NCI-H526 (cell line): Measurements from ENCODE around the gene FMN1.

Source experiments
- DNase-seq, 2 experiments: peaks; one replicate each; lab custom pipeline; 2025; lab: John Stamatoyannopoulos, UW

The FMN1 gene

DNA sequence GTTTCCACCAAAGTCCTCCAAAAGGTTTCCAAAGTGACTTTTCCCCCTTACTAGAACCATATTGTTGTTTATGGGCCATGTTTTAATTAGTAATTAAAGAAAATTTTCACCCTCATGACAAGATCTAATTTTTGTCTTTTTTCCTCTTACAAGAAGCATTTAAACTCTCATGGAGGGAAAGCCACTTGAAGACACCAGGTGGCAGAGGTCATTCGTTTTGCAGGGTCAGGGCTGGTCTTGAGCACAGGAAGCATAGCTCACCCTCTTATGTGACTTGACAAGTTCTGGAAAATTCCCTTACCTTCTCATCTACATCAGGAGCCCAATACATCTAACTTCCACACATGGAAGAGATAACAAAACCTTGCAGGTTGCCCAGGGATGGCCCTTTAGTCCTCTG lies 313.0 kb downstream of the FMN1 start:
- DNase-seq, result no peak

DNA sequence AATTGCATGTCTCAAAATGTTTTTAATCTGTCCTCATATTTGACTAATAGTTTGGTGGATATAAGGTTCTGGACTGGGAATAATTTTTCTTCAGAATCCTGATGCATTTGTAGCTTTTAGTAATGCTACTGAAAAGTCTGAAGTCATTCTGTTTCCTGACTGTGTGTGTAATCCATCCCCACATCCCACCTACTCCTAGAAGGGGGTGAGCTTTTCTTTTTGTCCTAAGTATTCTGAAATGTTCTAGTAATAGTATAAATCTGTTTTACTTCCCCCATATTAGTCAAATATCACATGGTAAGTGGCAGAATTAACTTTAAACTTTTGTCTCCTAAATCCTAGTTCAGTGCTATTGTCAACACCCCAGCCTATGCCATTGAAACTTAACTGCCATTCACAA lies 313.9 kb downstream of the FMN1 start:
- DNase-seq, result no peak

DNA sequence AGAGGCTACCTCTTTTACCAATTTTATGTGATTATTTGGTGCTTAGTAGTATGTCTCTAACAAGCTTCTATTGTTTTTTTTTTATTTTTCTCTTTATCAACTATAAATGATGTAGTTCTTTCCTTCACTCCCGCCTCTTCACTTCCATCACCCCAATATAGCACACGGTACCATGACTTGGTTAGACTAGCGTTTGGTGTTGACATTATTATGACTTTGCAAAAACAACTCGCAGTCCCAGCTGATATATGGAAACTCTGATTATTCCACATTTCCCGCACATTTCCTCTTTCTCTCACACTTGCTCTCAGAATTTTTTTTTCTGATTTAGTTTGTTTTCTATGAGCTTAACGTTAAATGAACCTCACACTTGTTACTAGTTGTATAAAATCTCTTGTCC lies 314.5 kb downstream of the FMN1 start:
- no peak for DNase-seq

DNA sequence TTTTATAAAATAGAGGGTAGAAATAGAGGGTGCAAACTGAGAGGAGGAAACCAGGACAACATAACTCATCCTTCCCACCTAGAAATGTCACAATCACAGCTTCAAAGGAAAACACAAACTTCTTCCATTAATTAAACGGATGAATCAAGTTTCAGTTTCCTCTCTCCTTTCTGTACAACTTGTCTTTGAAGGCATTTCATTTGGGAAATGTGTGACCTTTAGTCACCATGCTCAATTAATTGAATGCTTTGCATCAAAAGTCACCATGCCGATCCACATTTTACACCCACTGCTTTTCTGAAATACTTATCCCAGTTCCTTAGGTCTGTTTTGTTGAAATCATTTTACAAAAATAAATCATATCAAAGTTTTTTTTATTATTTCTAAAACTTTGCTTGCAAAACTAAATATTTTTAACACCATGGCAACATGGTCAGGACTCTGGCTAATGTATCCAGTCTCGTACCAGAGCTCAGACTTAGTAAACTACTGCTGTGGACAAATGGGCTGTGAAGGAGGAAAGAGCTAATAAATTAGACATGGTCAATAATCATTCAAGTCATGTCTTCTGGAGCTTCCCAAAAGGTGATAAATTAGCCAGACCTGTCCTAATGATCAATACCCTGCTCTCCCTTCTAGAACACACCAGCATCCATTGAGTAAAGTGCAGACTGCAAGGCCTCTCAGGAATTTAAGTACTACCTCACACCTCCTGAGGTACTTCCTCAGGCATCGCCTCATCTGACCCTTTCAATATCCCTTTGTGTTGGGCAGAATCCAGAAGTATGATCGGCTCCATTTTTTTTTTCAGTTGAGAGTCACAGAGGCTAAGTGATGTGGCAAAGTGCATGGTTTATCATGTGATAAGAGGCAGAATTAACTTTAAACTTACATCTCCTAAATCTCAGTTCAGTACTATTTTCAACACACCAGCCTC lies 315.4 kb downstream of the FMN1 start:
- no peak for DNase-seq

DNA sequence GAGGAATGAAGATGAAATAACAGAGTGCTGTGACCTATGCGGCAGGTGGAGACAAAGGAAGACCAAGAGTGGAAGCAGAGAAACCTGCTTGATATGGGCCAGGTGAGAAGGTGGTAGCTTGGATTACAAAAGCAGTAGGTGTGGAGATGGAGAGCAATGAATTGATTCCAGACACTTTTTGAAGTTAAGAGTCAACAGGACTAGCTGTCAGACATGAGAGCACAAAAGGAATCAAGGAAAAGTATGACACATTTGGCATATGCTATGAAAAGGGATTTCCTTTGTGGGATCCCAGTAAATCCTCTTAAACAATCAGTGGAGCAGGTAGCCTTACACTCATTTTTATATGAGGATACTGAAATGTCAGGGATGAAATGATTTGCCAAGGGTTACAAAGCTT lies 316.2 kb downstream of the FMN1 start:
- DNase-seq, result no peak

DNA sequence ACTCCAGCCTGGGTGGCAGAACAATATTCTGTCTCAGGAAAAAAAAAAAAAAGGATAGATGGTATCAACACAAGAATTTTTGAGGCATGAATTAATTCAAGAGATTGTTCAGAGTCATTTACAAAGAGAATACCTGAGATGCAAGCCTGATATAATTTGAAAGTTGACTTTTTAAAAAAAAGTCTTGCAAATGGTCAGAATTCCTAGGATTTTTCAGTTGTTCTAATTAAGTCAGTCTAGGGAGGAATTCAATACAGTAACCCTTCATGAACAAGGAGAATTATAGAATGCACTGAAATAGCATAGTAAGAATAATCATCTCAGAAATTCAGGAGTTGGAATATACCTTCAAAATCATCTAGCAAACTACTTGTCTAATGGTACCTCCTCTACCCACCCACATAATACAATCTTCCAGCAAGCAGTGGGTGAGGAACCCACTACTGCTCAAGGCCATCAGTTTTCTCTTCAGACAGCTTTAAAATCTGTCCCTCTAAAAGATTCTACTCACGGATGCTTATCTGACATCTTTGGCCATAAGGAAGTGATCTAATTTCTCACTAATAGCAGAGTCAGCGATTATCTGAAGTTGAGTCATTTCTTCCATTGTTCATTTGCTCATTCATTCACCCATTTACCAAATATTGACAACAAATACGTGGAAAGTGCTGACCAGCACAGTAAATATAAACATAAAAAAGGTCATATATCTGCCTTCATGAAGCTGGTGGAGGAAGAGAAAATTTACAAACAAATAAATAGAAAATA lies 317.1 kb downstream of the FMN1 start:
- DNase-seq, result no peak

DNA sequence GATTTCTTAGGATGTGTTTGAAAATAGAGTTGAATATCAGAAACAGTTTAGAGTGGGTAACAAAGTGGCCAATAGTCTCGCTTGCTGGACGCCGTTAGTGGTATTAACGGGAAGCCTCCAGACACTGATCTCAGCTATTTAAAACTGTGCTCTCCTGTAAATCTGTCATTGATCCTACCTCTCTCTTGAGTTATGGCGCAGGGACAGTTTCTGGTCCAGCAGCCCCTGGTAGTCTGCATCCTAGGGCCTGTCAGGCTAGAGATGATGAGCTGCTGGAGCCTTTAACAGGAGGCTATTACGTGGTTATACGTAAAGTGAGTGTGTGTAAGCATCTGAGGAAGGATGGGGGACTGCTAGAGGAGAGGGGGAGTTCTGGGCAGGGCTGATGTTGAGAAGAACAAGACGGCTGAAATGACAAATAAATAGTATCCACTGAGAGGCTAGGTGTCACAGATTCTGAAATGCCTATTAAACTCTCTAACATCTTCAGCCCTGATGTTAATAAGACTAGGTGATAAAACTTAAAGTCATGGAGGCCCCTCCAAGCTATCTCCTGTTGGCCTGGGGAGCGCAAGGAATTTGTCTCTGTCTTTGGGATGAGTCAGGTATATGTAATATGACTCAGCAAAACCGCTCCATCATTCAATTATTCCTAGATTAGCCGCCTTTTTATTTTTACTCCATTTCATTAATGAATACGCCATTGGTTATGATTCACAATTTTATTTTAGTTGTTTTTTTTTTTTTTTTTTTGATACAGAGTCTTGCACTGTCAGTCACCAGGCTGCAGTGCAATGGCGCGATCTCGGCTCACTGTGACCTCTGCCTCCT lies 321.0 kb downstream of the FMN1 start:
- no peak for DNase-seq

DNA sequence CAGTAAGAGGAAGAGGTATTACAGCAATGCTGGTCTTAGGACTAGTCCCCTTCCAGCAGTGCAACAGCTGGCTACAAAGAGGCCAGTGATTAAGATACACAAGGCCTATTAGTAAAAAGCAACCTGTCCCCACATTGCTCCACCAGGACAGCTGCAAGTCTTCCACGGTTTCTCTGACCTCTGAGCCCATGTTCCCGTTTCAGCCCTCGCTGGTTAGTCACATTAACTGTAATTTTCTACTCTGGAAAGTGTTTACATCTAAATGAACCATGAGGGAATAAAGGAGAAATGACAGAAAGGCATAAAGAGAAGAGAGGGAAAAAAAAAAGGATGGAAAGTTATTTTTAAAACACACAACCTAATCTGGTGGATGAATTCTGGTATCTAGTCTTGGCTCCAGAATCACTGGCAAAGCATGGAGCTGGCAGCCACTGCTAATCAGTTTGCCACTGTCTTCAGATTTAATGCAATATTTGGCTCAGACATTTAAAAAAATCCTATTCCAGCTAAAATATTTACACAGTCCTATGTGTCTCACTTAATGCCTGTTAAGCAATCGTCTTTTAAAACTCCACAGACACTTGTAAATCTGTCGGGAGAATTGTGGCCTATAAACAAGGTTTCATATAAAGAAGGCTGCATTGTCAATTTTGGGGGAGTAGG lies 321.8 kb downstream of the FMN1 start:
- DNase-seq, result no peak

DNA sequence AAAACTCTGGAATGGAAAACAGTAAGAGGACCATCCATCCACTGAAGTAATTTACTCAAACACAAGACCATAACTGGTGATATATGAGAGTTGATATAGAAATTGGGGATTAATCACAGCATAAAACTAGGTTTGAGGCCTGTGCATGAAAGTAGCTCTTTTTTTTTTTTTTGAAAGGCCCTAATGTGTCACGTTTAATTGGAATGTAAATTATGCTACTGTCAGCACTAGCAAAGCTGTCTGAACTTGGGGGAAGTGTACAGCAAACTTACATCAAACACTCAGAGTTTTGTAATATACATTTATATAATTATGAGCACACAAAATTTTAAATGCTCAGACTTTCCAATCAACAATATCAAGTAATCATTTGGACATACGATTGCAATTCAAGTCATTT lies 322.6 kb downstream of the FMN1 start:
- no peak for DNase-seq

DNA sequence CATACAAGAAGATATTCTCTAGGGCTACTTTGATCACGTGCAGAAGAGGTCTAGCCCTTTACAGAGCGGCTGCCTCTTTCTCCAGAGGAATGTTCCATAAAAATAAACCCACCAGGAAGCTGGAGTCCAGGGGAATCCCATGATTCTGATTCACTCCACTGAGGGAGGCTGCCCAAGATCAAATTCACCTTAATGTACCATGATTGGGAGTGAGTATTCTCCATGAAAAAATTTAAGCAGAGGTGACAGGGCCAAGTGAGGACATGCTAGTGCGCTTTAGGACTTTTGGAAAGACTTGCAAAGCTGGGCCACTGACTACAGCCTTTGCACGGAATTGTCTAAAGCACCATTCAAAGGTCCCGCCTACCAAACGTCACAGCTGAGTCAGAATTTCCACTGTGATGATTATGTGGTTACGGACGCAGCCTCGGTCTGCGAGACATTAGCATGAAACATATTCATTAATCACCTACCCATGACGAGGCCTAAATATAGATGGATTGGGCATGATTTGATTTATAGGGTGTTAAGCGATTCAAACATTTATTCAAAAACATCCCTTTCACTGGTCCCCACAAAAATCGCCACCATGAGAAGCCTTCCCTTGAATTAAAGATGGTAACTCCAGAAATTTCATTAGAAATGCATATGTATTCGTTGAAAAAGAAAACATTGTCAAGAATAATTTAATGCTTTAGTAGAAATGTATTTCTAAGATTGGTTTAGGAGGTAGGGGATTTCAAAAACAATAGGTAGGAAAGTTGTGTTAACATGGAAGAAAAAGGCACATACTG lies 324.1 kb downstream of the FMN1 start:
- DNase-seq, result no peak

DNA sequence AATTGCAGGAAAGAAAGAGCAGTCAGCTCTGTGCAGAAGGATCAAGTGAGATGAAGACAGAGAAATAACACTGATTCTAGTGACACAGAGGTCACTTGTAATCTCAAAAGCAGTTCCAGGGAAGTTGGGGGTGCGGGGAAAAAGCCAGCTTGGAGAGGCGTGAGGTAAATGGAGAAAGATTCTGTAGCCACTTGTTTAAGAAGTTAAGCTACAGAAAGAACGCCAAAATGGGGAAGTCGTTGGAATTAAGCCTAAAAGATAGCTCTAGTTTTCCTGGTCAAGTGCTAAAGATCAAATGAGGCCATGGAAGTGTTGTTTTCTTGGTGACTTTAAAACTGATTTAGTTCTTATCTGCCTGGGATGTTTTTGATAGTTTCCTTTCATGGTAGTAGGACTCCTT lies 324.7 kb downstream of the FMN1 start:
- DNase-seq, result no peak

DNA sequence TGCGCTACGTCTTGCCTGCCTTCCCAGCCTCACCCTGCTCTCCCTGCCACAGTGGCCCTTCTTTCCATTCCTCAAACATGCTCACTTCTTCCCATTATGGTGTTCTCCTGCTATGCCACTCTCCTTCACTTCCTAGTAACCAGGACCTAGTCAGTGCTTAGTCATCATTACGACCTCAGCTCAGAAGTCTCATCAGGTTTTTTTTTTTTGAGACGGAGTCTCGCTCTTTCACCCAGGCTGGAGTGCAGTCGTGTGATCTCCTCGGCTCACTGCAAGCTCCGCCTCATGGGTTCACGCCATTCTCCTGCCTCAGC lies 327.2 kb downstream of the FMN1 start:
- DNase-seq, result peak; percentile 7 to 62

DNA sequence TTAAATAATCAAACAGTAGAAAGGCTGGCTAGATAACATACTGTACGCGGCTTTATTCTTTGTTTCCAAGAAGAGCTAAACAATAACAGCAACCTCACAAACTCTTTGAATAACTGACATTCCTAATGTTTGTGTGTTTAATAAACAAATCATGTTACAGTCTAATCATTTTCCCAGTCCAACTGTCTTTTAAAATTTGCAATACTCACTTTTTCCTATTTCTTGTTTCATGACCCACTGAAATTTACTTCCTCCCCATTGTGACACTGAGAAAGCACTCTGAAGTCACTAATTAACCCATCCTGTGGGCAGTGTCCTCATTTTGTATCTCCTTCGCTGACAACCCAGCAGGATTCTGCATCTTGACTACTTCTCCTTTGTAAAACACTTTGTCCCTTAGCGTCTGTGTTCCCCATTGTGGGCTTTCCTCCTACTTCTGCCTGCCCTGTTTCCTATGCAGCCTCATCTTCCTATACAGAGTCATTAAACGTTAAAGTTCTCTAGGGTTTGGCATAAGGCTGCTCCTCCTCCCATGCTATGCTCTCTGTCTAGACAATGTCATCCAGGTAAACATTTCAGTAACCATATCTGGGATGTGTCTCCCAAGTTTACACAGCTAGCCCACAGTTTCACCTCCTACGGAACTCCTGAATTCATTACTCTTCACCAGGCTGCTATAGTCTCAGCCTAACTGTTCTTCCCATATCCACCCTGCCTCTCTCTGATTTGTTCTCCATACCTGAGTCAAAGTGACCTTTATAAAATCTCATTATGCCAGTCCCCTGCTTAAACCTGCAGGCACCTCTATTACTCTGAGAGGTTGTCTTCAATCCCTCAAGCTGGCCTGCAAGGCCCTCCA lies 327.8 kb downstream of the FMN1 start:
- DNase-seq, result peak; percentile 91 to 96

DNA sequence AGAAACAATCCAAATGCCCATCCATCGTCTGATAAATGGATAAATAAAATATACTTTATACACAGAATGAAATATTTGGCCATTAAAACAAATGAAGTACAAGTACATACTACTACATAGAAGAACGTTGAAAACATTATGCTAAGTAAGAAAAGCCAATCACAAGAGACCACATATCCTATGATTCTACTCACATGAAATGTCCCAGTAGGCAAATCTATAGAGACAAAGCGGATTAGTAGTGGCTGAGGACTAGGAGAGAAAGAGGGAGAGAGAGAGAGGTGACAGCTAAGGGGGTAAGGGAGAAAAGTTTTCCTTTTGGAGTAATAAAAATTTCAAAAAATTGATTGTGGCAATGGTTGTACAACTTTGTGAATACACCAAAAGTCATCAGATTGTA lies 329.7 kb downstream of the FMN1 start:
- peak; percentile 11 to 49 for DNase-seq

DNA sequence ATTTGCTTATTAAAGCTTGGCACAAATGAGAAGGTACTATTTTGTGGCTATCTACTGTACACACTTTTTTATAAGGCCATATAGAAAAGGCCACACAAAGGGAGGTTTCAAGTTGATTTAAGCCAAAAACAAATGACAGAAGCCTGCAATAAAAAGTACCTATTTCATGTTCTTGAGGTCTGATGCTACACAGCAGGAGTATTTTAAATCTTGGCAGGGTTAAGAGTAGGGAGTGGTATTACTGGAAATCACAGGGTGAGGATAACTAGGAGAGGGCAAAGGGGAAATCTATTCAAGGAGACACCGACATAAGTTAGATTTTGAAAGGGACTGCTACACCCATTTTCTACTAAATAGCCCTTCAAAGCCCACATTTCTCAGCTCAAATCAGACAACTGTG lies 330.5 kb downstream of the FMN1 start:
- peak in 1 of 2 experiments; percentile 39 for DNase-seq

DNA sequence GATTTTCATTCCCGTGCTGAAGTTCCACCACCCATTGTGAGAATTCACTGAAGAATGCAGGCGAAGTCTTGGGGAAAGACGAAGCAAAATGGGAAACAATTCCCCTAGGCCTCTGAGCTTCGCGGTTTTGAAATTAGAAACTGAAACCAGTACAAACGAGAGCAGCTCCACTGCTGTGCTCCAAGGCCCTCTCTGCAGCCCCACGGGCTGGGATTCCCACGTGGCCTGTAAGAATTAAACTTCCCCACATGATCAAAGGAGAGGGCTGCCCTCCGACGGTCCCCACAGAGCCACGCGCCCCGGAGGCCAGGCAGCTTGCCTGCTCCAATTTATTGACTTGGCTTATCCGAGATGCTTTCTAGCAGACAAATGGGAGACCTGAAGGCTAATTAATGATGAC lies 332.8 kb downstream of the FMN1 start:
- peak in 1 of 2 experiments; percentile 54 for DNase-seq

DNA sequence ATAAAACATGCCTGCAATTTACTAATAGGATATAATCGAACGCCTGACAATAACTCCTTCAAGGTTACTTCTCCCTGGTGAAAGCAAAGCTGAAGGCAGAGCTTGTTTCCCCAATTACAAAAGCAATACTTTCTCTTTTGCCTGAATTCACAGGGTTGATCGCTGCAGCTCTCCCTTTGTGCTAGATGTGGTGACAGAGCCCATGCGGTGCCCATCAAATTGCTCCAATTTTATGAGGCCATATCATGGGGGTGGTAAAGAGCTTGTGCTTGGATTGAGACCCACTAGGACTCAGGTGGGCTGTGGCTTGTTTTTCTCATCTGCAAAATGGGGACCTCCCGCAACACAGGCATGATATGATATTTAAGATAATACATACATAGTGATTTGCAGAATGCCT lies 333.3 kb downstream of the FMN1 start:
- no peak for DNase-seq

DNA sequence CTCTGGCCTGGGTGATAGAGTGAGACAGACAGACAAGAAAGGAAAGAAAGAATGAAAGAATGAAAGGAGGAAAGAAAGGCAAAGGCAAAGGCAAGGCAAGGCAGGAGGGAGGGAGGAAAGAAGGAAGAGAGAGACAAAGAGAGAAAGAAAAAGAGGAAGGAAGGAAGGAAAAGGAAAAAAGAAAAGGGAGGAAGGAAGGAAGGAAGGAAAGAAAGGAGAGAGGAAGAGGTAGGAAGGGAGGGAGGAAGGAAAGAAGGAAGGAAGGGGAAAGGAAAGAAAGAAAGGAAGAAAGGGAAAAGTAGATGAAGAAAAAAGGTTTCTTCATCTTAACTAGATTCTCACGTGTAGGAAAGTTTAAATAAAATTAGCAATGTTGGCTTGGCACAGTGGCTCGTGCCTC lies 334.5 kb downstream of the FMN1 start:
- DNase-seq, result no peak

DNA sequence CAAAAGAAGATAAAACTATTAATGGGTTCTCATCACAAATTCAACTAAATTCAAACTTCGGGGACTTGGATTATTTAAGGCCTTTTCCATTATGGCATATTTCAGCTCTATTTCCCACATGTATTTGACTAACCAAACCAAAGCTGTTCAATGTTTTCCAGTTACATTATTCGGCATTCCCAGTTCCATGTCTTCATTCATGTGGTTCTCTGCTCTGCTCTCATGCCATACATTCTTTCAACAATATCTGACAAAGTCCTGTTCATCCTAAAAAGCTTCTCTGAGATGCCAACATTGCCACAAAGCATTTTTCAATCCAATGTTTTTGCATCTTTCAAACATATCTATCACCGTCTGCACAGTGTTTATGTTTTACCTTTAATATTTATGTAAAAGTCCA lies 335.3 kb downstream of the FMN1 start:
- no peak for DNase-seq

DNA sequence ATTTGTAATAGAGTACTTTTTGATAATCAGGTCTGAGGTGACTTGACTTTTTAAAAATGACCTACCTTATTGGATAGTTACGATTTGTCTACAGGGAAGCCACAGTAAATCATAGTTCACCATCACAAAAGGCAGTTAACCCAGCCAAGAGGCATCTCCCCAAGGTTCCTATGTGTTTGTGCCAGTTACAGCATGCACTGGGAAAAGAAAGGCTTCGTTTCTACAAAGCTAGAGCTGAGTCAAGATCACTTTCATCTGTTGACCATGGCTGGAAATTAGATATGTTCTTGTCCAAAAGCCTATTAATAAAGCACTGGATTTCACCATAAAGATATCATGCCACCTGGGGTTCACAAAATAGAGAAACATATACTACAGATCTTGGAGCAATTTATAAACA lies 336.8 kb downstream of the FMN1 start:
- DNase-seq, result no peak
